ENCODE results near the gene FAM124A. TPM values are rescaled to one million over a fixed set of nuclear protein-coding genes. Genes with fewer than 3 reads are reported as not detected.

The FAM124A gene
- total RNA-seq, 1 experiment from 2014 or later: 3.1 TPM

- RAD21 ChIA-PET (ENCODE audit: low non-redundant PET in 1 of 2, low total read pairs in 2 of 2, uncharacterized antibody in 2 of 2, unreplicated experiment in 2 of 2): no interaction called here
- TF ChIP-seq EGR1 (IDR thresholded peaks at IDR 0.05; ENCODE audit: low read depth) (no peak), REST (IDR thresholded peaks at IDR 0.05; ENCODE audit: low read depth) (no peak), MAX (IDR thresholded peaks at IDR 0.05) (no peak), EZH2 (IDR thresholded peaks at IDR 0.05) (no peak), ZBTB33 (IDR thresholded peaks at IDR 0.05; ENCODE audit: extremely low read depth, insufficient replicate concordance, low read length) (no peak), CTCF (IDR thresholded peaks at IDR 0.05 in 2 of 3, conservative IDR thresholded peaks at IDR 0.05 in 1 of 3; ENCODE audit: borderline replicate concordance in 1 of 3, insufficient read depth in 1 of 3, low read depth in 2 of 3, low read length in 2 of 3) (no peak), ELF1 (IDR thresholded peaks at IDR 0.05; ENCODE audit: borderline replicate concordance, low read depth) (no peak), CBX3 (IDR thresholded peaks at IDR 0.05; ENCODE audit: low read depth) (no peak), TCF7L2 (IDR thresholded peaks at IDR 0.05; ENCODE audit: borderline replicate concordance, extremely low read depth, insufficient read depth, insufficient read length) (no peak), CEBPB (IDR thresholded peaks at IDR 0.05; ENCODE audit: low read depth) (no peak), ATF3 (IDR thresholded peaks at IDR 0.05) (no peak), RAD21 (IDR thresholded peaks at IDR 0.05; ENCODE audit: low read depth) (no peak), JUND (IDR thresholded peaks at IDR 0.05) (no peak), FOSL1 (IDR thresholded peaks at IDR 0.05; ENCODE audit: low read depth) (no peak), SP1 (IDR thresholded peaks at IDR 0.05; ENCODE audit: low read depth) (no peak)
- Histone ChIP-seq H4K20me1 (ENCODE audit: insufficient read depth) (no peaks in the 10 kb centered on the region), H3K4me1 (ENCODE audit: control insufficient read depth in 1 of 2, insufficient read depth in 2 of 2, low read length in 2 of 2) (no peaks in the 10 kb centered on the region), H3K9me3 (ENCODE audit: control insufficient read depth in 1 of 2, insufficient read depth in 1 of 2, low read depth in 1 of 2, low read length in 2 of 2) (no peaks in the 10 kb centered on the region), H3K27me3 (ENCODE audit: insufficient read depth, low read length) (peaks cover 33% of the 10 kb centered on the region), H2AFZ (ENCODE audit: low read depth, low read length, poor library complexity, severe bottlenecking) (no peak overlapping the region), H3K9me2 (ENCODE audit: insufficient read depth) (no peaks in the 10 kb centered on the region), H3K79me2 (ENCODE audit: insufficient read depth, low read length) (no peaks in the 10 kb centered on the region), H3K4me3 (replicated peaks in 1 of 2; ENCODE audit: low read depth in 1 of 2, low read length in 2 of 2) (no peak overlapping the region), H3K9ac (ENCODE audit: low read length) (no peak overlapping the region), H3K27ac (ENCODE audit: low read depth, low read length) (no peak overlapping the region), H3K36me3 (ENCODE audit: control insufficient read depth in 1 of 2, insufficient read depth in 2 of 2, low read length in 2 of 2) (no peaks in the 10 kb centered on the region), H3K4me2 (ENCODE audit: low read length) (no peak overlapping the region)
- POLR2A ChIA-PET: no interaction called here
- intact Hi-C loops (cut with micrococcal nuclease): no loop called here
- DNase-seq (ENCODE audit: low read depth, low spot score) (no peak), ATAC-seq (no peak)
- BruUV-seq (replicated peaks): no TSS peak
- CTCF ChIA-PET: no interaction called here
These were observed 19.6 kb upstream of the FAM124A start for GRCh38 chr13:51202477-51203046.
